ENCODE measurements around the gene GNB2.
"Not testable (repeated sequence)": the region's sequence is repeated elsewhere in the genome, so short reads cannot be mapped to it uniquely, and the experiment has no call there.

The GNB2 gene

DNA sequence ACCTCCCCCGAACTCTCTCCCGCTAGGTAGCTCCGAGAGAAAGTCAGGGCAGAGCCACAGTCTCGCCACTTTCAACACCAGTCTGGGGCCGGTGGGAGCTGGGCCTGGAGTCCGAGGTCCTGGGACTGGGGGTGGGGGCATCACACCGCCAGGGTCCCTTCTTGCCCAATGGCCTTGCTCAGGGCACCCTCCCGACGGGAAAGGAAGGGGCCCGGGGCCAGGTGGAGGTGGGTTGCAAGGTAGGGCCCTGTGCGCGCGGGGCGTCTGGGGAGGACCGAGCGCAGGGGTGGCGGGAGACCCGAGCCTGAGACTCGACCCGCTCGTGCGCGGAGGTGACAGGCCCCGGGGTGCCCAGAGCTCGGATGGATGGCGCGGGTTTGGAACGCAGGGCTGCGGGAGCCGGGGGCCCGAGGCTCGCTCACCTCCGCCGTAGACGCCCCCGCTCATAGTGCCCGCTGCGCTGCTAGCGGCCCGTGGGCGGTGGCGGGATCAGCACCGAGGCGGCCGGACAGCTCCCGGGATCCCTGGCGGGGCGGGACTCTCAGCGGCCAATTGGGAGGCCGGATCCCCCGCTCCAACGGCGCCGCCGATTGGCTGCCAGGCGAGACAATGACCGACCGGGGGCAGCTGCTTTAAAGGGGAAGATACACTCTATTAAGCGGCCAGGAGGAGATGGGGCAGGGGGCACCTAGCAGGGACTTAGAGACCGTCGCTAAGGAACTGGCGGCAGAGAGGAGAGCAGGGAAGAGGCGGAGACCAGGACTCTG lies 17.4 kb upstream of the GNB2 start, which contains the start of gene ACTL6B:
Gene ACTL6B, minus strand, starts transcription at position 541 of the 767 bp plus-strand sequence. Its CDS starts 94 bp downstream, at position 447.
- DNase-seq (ENCODE audit: low read depth), result no peak
- no peak within 1 kb of the TSS for H3K4me3 ChIP-seq (ENCODE audit: low read depth, low read length)

DNA sequence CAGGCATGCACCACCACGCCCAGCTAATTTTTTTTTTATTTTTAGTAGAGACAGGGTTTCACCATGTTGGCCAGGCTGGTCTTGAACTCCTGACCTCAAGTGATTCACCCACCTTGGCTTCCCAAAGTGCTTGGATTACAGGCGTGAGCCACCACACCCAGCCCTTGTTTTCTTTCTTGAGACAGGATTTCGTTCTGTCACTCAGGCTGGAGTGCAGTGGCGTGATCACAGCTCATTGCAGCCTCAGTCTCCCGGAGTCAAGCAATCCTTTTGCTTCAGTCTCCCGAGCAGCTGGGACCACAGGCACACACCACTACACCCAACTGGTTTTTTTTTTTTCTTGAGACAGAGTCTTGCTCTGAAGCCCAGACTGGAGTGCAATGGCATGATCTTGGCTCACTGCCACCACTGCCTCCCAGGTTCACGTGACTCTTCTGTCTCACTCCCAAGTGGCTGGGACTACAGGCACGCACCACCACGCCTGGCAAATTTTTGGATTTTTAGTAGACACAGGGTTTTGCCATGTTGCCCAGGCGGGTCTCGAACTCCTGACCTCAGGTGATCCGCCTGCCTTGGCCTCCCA lies 11.3 kb upstream of the GNB2 start:
- not testable (repeated sequence) for DNase-seq (ENCODE audit: low read depth); H3K4me3 ChIP-seq (ENCODE audit: low read depth, low read length)

GRCh38 chr7:100665168-100665726 lies 8.3 kb upstream of the GNB2 start:
- DNase-seq (ENCODE audit: low read depth), result no peak
- no peak overlapping the region for H3K4me3 ChIP-seq (ENCODE audit: low read depth, low read length)

- no peak for DNase-seq (ENCODE audit: low read depth)
Measured at GRCh38 chr7:100667331-100668068, 6.0 kb upstream of the GNB2 start.

DNA sequence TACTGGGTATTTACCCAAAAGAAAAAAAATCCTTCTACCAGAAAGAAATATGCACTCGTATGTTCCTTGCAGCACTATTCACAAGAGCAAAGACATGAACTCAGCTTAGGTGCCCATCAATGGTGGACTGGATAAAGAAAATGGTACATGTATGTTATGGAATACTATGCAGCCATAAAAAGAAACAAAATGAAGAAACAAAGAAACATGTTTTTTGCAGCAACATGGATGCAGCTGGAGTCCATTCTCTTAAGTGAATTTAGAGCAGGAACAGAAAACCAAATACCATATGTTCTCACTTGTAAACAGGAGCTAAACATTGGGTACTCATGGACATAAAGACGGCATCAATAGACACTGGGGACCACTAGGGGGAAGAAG lies 5.5 kb upstream of the GNB2 start:
- no peak overlapping the region for H3K4me3 ChIP-seq (ENCODE audit: low read depth, low read length)
- no peak for DNase-seq (ENCODE audit: low read depth)

More at GRCh38 chr7:100667331-100668068, 6.0 kb upstream of the GNB2 start:
- no peak overlapping the region for H3K4me3 ChIP-seq (ENCODE audit: low read depth, low read length)

DNA sequence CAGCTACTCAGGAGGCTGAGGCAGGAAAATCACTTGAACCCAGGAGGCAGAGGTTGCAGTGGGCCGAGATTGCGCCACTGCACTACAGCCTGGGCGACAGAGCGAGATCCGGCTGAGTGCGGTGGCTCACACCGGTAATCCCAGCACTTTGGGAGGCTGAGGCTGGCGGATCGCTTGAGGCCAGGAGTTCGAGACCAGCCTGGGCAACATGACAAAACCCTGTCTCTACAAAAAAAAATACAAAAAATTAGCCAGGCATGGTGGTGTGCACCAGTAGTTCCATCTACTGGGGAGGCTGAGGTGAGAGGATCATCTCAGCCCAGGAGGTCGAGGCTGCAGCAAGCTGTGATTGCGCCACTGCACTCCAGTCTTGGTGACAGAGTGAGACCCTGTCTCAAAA lies 4.4 kb upstream of the GNB2 start:
- DNase-seq (ENCODE audit: low read depth), result not testable (repeated sequence)

GRCh38 chr7:100670074-100670473 lies 3.5 kb upstream of the GNB2 start:
- no peak for DNase-seq (ENCODE audit: low read depth)
- no peak overlapping the region for H3K4me3 ChIP-seq (ENCODE audit: low read depth, low read length)

More for the DNA sequence above, 4.4 kb upstream of the GNB2 start:
- H3K4me3 ChIP-seq (ENCODE audit: low read depth, low read length), result not testable (repeated sequence)

GRCh38 chr7:100671353-100672327 lies 1.9 kb upstream of the GNB2 start:
- no peak for DNase-seq (ENCODE audit: low read depth)
- H3K4me3 ChIP-seq (ENCODE audit: low read depth, low read length), result no peak overlapping the region

DNA sequence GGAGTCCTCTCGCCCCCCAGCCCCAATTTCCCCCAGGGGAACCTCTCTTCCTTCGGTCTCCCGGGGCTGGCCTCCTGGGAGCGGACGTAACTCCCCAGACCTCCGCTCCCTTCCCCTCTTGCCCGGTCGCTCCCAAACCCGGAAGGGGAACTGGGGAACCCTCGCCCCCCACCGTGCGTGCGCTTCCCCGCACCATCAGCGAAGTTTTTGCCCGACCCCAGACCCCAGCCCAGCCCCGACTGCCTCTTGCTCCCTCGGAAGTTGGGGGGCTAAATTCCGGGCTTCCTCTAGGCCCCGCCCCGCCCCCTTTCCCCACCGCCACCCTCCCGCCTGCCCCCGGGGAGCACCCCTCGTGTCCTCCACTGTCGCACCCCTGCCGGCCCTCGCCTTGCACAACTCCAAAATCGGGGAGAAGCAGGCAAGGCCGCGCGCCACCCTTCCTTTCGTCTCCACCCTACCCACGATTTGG lies 436 bp downstream of the GNB2 start:
- no peak for DNase-seq (ENCODE audit: low read depth)
- H3K4me3 ChIP-seq (ENCODE audit: low read depth, low read length), result peak overlapping the region; percentile 97

- no peak for DNase-seq (ENCODE audit: low read depth)
- H3K4me3 ChIP-seq (ENCODE audit: low read depth, low read length), result peak overlapping the region; percentile 97
Measured at GRCh38 chr7:100674411-100675104, 1.0 kb downstream of the GNB2 start.

GRCh38 chr7:100675105-100675451 lies 1.5 kb downstream of the GNB2 start:
- no peak for DNase-seq (ENCODE audit: low read depth)
- peak overlapping the region; percentile 97 for H3K4me3 ChIP-seq (ENCODE audit: low read depth, low read length)

DNA sequence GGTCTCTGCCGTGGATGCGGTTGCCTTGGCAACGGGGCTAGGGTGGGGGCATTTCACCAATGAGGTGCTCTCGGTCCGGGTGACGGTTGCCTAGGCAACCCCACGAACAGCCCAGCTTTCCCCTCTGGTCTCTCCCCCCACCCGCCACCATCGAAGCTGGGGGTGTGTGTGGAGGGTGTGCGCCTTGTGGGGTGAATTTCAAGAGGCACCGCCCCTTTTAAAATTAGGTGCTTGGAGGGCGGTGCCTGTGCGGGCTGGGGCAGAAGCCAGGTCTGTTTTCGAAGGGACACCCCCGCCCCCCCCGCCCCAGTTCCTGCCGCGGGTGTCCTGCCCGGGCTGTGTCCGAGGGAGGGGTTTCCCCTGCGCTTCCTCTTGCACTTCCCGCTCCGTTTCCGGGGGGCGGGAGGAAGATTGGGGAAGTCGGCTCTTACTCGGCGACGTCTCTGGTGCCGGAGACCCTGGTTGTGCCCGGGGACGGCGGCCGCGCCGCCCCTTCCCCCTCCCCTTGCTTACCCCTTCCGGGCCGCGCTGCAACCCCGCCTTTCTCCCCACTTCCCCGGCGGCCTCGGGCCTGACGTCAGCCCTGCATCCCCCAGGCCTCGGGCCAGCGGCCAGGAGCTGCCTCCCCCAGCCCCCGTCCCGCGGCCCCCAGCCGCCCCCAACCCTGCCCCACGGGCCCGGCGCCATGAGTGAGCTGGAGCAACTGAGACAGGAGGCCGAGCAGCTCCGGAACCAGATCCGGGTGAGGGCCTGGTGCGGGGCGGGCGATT lies 2.2 kb downstream of the GNB2 start:
- DNase-seq (ENCODE audit: low read depth), result peak; percentile 30

DNA sequence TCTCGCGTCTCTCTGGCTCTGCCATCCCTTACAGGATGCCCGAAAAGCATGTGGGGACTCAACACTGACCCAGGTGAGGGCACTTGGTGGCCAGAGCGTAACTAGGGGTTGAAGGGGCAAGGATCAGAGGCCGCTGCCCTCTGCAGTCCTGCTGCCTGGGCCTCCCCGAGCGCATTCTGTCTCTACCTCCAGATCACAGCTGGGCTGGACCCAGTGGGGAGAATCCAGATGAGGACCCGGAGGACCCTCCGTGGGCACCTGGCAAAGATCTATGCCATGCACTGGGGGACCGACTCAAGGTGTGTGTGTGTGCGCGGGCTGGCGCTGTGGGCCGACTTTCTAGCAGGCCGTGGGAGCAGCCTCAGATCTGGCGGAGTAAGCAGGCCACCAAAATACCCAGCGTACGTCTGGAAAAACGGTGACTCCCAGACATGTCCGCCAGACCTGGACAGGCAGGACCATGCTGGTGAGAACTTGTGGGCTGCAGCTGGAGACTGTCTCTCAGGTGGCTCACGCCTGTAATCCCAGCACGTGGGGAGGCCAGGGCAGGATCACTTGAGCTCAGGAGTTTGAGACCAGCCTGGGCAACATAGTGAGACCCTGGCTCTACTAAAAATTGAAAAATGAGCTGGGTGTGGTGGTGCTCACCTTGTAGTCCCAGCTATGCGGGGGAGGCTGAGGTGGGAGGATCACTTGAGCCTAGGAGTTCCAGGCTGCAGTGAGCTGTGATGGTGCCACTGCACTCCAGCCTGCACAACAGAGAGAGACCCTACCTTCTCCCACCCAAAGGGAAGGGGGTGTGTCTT lies 3.2 kb downstream of the GNB2 start:
- DNase-seq (ENCODE audit: low read depth), result no peak
- H3K4me3 ChIP-seq (ENCODE audit: low read depth, low read length), result peak overlapping the region; percentile 97

More for the DNA sequence above, 2.2 kb downstream of the GNB2 start:
- H3K4me3 ChIP-seq (ENCODE audit: low read depth, low read length), result peak overlapping the region; percentile 97

DNA sequence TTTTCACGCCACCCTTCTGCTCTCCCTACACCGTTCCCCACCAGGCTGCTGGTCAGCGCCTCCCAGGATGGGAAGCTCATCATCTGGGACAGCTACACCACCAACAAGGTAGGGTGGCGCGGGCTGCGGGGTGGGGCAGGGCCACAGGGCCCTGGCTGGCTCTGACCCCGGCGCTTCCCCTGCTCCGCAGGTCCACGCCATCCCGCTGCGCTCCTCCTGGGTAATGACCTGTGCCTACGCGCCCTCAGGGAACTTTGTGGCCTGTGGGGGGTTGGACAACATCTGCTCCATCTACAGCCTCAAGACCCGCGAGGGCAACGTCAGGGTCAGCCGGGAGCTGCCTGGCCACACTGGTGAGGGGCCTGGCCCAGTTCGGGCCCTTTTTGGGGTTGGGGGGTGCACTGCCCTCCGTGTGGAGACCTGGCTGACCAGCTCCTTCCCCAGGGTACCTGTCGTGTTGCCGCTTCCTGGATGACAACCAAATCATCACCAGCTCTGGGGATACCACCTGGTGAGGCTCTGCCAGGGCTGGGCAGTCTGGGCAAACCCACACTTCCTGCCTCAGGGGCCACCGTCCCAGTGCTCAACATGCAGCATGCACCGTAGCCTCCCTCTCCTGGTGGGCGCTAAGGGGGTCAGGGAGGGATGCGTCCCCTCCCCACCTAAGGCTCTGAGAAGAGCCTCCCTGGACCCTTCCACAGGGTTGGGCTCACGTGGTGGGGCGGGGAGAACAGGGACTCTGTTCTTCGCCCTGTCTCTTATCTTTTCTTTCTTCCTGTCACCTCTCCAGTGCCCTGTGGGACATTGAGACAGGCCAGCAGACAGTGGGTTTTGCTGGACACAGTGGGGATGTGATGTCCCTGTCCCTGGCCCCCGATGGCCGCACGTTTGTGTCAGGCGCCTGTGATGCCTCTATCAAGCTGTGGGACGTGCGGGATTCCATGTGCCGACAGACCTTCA lies 4.0 kb downstream of the GNB2 start:
- no peak overlapping the region for H3K4me3 ChIP-seq (ENCODE audit: low read depth, low read length)
- DNase-seq (ENCODE audit: low read depth), result no peak

DNA sequence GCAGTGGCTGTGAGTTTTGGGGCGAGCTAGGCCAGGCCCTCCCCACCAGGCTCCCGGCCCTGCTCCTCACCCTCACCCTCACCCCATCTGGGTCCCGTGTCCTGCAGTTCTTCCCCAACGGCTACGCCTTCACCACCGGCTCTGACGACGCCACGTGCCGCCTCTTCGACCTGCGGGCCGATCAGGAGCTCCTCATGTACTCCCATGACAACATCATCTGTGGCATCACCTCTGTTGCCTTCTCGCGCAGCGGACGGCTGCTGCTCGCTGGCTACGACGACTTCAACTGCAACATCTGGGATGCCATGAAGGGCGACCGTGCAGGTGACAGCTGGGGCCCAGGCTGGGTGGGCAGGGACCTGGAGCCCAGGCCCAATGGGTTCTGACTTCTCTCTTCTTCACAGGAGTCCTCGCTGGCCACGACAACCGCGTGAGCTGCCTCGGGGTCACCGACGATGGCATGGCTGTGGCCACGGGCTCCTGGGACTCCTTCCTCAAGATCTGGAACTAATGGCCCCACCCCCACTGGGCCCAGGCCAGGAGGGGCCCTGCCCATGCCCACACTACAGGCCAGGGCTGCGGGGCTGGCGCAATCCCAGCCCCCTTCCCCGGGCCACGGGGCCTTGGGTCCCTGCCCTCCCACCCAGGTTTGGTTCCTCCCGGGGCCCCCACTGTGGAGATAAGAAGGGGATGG lies 4.9 kb downstream of the GNB2 start:
- no peak overlapping the region for H3K4me3 ChIP-seq (ENCODE audit: low read depth, low read length)
- no peak for DNase-seq (ENCODE audit: low read depth)
